Heart right ventricle (tissue), 16 donors: ENCODE data around the gene TK1. TPM values are rescaled to one million over a fixed set of nuclear protein-coding genes. Genes with fewer than 3 reads are reported as not detected.
A peak's percentile ranks its signal among the peaks of the same experiment; 100 is the strongest.

Experiments
- ATAC-seq, 8 donors: fragments of 200-7000 bp; cut with Tn5 transposase; one replicate each; pipeline ENCODE4 v1.9.1; 2020; ENCODE audit warnings: mild to moderate bottlenecking in 8 of 8, moderate library complexity in 8 of 8, moderate number of reproducible peaks in 1 of 8
- DNase-seq, 2 donors: peaks; one replicate each; pipeline ENCODE4 v3.0.0-alpha.2; 2020
- H3K27ac ChIP-seq, 10 donors: fragments of 200-600 bp; sonication (generic) in 2 of 10; one replicate each; pipeline versions ENCODE4 v1.5.0 to v1.8.0; 2020 to 2022; ENCODE audit warnings: mild to moderate bottlenecking in 3 of 10
- H3K27me3 ChIP-seq, 7 donors: fragments of 200-600 bp; one replicate each; pipeline ENCODE4 v1.8.0; 2021 to 2022; ENCODE audit warnings: mild to moderate bottlenecking in 2 of 7
- H3K36me3 ChIP-seq, 9 donors: fragments of 200-600 bp; sonication (generic) in 1 of 9; one replicate each; pipeline versions ENCODE4 v1.5.0 to v1.8.0; 2020 to 2022; ENCODE audit warnings: mild to moderate bottlenecking in 2 of 9
- H3K4me1 ChIP-seq, 9 donors: fragments of 200-600 bp; sonication (generic) in 1 of 9; one replicate each; pipeline versions ENCODE4 v1.5.0 to v1.8.0; 2020 to 2022; ENCODE audit warnings: mild to moderate bottlenecking in 4 of 9
- H3K4me3 ChIP-seq, 10 donors: fragments of 200-600 bp; sonication (generic) in 2 of 10; one replicate each; pipeline versions ENCODE4 v1.5.0 to v1.8.0; 2020 to 2022; ENCODE audit warnings: mild to moderate bottlenecking in 7 of 10, moderate library complexity in 2 of 10
- H3K9me3 ChIP-seq, 11 donors: fragments of 200-600 bp in 10 of 11; sonication (generic) in 2 of 11; one replicate each; pipeline versions ENCODE4 v1.5.0 to v1.8.0; 2013 to 2022; ENCODE audit warnings: mild to moderate bottlenecking in 2 of 11, control low read depth in 1 of 11, moderate library complexity in 1 of 11
- CTCF ChIP-seq, 9 donors: fragments of 200-600 bp; sonication (generic) in 2 of 9; IDR thresholded peaks; one replicate each; pipeline versions ENCODE4 v1.5.0 to v1.8.0; 2021 to 2022; ENCODE audit warnings: antibody characterized with exemption in 9 of 9, mild to moderate bottlenecking in 5 of 9, moderate library complexity in 1 of 9
- WGBS, 2 donors: extraction: QIAGEN DNeasy Blood & Tissue Kit; methylation state at CpG; one replicate each; pipeline ENCODE4 v1.1.7; 2013; ENCODE audit warnings: inconsistent platforms in 1 of 2; 5-methylcytosine and 5-hydroxymethylcytosine counted together
- intact Hi-C, 10 donors: fragments of 100-400 bp; cut with DNase I; formaldehyde crosslinking; loops; one replicate each; pipeline versions ENCODE4 v1.11.1 to v1.14.2; 2022
- polyA plus RNA-seq, 2 donors: library from polyadenylated mRNA; stranded (reverse); fragments of 200-250 nt; gene quantifications; one replicate each; pipeline ENCODE4 v1.2.3, GENCODE V29; 2013
- total RNA-seq, 10 donors: library from RNA; stranded (reverse); fragmentation: NEBNext Ultra II Directional in 3 of 10; extraction: Animal tissue kit (Norgen Biotek cat#: 25700) in 3 of 10; gene quantifications; one replicate each; pipeline versions ENCODE4 v1.2.1 to v1.2.4, GENCODE V29; 2021 to 2023
- donor health status: Arrhythmogenic right ventricular cardiomyopathy.
- donor health status: ischemic (EF 13 %, LVEDD 7.1; RV severe dilation, severe dysfunction).
- donor health status: healthy with polysubstance abuse.
- donor health status: DM: no; HTN: yes; CAD: no.
- donor health status: DM: no; HTN: no; CAD: no.
- donor health status: ischemic (EF 25% LVEDD 6.9; RV normal size, moderate dysfunction).
- donor health status: ischemic (EF 25% LVEDD 5.7; RV mildly dilated, moderate dysfunction).
- donor health status: healthy.
- donor health status: DM: yes; HTN: yes; CAD: no.
- donor health status: Ischemic cardiomyopathy.
- donor health status: ischemic (EF 35%, LVEDD 5.7; RV mildly dilated, moderate dysfunction).
- donor health status: nonischemic (EF 11% LVEDD 7.7; RV severe dilation, severe dysfunction).
- donor health status: DM: yes; HTN: yes; CAD: no.
- donor health status: PGD.
- donor health status: ischemic (EF 29% LVEDD 5.4; RV normal size, mild dysfunction).
- donor health status: nonischemic (EF 23%, LVEDD 6.1; RV moderate dilation, normal function).

TK1 gene
- total and polyA plus RNA-seq, 12 donors, result 0.33 to 12.7 (median 1.2) TPM

- DNase-seq, result no peak
- Histone ChIP-seq H3K27ac (no peak overlapping the region), H3K4me1 (peaks cover 0 to 22% (median 8%) of the 10 kb centered on the region in 9 donors), H3K36me3 (peaks cover 0 to 7% (median 0%) of the 10 kb centered on the region in 9 donors), H3K4me3 (no peak overlapping the region), H3K27me3 (no peaks in the 10 kb centered on the region), H3K9me3 (no peaks in the 10 kb centered on the region)
- ATAC-seq, result no peak
- WGBS, 2 donors, result 82 to 92% methylated on average over 11 of the region's 11 CpGs
- intact Hi-C loops, result no loop called here
- no peak for TF ChIP-seq CTCF (IDR thresholded peaks at IDR 0.05)
Measured at GRCh38 chr17:78211032-78211431, 24.2 kb upstream of the TK1 start.

GRCh38 chr17:78210111-78210510 lies 23.3 kb upstream of the TK1 start:
- Histone ChIP-seq H3K4me1 (peaks cover 0 to 15% (median 8%) of the 10 kb centered on the region in 9 donors), H3K36me3 (peaks cover 0 to 12% (median 0%) of the 10 kb centered on the region in 9 donors), H3K27ac (no peak overlapping the region), H3K4me3 (no peak overlapping the region), H3K9me3 (no peaks in the 10 kb centered on the region), H3K27me3 (no peaks in the 10 kb centered on the region)
- ATAC-seq (no peak), DNase-seq (no peak)
- TF ChIP-seq CTCF (IDR thresholded peaks at IDR 0.05), result no peak
- WGBS, 2 donors, result 82 to 87% methylated on average over 10 of the region's 10 CpGs
- intact Hi-C loops, result no loop called here

DNA sequence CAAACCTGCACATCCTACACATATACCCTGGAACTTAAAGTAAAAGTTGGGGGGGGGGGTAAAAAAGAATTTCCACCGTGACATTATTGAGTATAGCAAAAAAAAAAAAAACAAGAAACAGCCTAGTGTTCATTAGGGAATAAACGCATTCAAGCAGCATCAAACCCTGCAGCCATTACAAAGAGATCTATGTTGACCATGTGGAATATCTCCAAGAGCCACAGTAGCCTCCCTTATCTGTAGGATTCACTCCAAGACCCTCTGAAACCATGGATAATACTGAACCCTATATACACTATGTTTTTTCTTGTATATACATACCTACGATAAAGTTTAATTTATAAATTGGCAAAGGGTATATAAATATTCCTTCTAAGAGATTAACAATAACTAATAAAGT lies 21.6 kb upstream of the TK1 start:
- WGBS, 2 donors, result 83 to 85% methylated on average over 3 of the region's 3 CpGs
- ATAC-seq, result no peak
- peaks cover 0 to 26% (median 0%) of the 10 kb centered on the region in 9 donors for H3K36me3 ChIP-seq
- intact Hi-C loops, result no loop called here
- no peaks in the 10 kb centered on the region for H3K27me3 ChIP-seq
- DNase-seq, result no peak
- H3K4me1 ChIP-seq, result peaks cover 0 to 8% (median 0%) of the 10 kb centered on the region in 9 donors
- H3K27ac ChIP-seq, result no peak overlapping the region
- H3K4me3 ChIP-seq, result no peak overlapping the region
- no peak for TF ChIP-seq CTCF (IDR thresholded peaks at IDR 0.05)
- no peaks in the 10 kb centered on the region for H3K9me3 ChIP-seq

- no peak overlapping the region for H3K4me3 ChIP-seq
- WGBS, 2 donors, result 74 to 75% methylated on average over 7 of the region's 7 CpGs
- DNase-seq, result no peak
- ATAC-seq, result peak in 1 of 8 donors; percentile 6
- peak overlapping the region in 3 of 10 donors; percentile 22 to 51 (median 35) for H3K27ac ChIP-seq
- H3K27me3 ChIP-seq, result no peaks in the 10 kb centered on the region
- intact Hi-C loops, result no loop called here
- no peak for TF ChIP-seq CTCF (IDR thresholded peaks at IDR 0.05)
- no peaks in the 10 kb centered on the region for H3K9me3 ChIP-seq
- peaks cover 0 to 10% (median 0%) of the 10 kb centered on the region in 9 donors for H3K4me1 ChIP-seq
- H3K36me3 ChIP-seq, result peaks cover 0 to 43% (median 0%) of the 10 kb centered on the region in 9 donors
Measured at GRCh38 chr17:78206298-78206697, 19.4 kb upstream of the TK1 start.
